ENCODE measurements around the gene EFCAB6. TPM values are rescaled to one million over a fixed set of nuclear protein-coding genes. Genes with fewer than 3 reads are reported as not detected.

Gene EFCAB6
- total and polyA plus RNA-seq, 10 donors, result 0.07 to 2.8 (median 0.78) TPM

- Histone ChIP-seq H3K9me3 (no peaks in the 10 kb centered on the region), H3K4me1 (no peaks in the 10 kb centered on the region), H3K4me3 (no peak overlapping the region), H3K36me3 (no peaks in the 10 kb centered on the region), H3K27ac (no peak overlapping the region), H3K27me3 (replicated peaks in 1 of 7) (peaks cover 0 to 14% (median 0%) of the 10 kb centered on the region in 7 donors)
- intact Hi-C loops (cut with DNase I; ENCODE audit: low total_unique reads), result no loop called here
- TF ChIP-seq POLR2AphosphoS5 (IDR thresholded peaks at IDR 0.05) (no peak), POLR2A (IDR thresholded peaks at IDR 0.05) (no peak)
- TF ChIP-seq, protein P1, sequence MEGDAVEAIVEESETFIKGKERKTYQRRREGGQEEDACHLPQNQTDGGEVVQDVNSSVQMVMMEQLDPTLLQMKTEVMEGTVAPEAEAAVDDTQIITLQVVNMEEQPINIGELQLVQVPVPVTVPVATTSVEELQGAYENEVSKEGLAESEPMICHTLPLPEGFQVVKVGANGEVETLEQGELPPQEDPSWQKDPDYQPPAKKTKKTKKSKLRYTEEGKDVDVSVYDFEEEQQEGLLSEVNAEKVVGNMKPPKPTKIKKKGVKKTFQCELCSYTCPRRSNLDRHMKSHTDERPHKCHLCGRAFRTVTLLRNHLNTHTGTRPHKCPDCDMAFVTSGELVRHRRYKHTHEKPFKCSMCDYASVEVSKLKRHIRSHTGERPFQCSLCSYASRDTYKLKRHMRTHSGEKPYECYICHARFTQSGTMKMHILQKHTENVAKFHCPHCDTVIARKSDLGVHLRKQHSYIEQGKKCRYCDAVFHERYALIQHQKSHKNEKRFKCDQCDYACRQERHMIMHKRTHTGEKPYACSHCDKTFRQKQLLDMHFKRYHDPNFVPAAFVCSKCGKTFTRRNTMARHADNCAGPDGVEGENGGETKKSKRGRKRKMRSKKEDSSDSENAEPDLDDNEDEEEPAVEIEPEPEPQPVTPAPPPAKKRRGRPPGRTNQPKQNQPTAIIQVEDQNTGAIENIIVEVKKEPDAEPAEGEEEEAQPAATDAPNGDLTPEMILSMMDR (IDR thresholded peaks at IDR 0.05 in 8 of 11, conservative IDR thresholded peaks at IDR 0.05 in 3 of 11), result no peak
- DNase-seq, result no peak
- 90 to 97% (median 94%) methylated on average over 4 of the region's 4 CpGs for WGBS, 5 donors
These were observed 56.7 kb downstream of the EFCAB6 start for GRCh38 chr22:43755452-43755851.

- H3K9me3 ChIP-seq, result no peaks in the 10 kb centered on the region
- H3K4me1 ChIP-seq, result no peaks in the 10 kb centered on the region
- no peak for TF ChIP-seq POLR2AphosphoS5 (IDR thresholded peaks at IDR 0.05)
- TF ChIP-seq, protein P1 (IDR thresholded peaks at IDR 0.05 in 8 of 11, conservative IDR thresholded peaks at IDR 0.05 in 3 of 11), result no peak
- no peak for TF ChIP-seq POLR2A (IDR thresholded peaks at IDR 0.05)
- intact Hi-C loops (cut with DNase I; ENCODE audit: low total_unique reads), result no loop called here
- no peak overlapping the region for H3K4me3 ChIP-seq
- no peak overlapping the region for H3K27ac ChIP-seq
- H3K27me3 ChIP-seq (replicated peaks in 1 of 7), result peaks cover 0 to 14% (median 0%) of the 10 kb centered on the region in 7 donors
- 73 to 85% (median 81%) methylated on average over 2 of the region's 2 CpGs for WGBS, 5 donors
- H3K36me3 ChIP-seq, result no peaks in the 10 kb centered on the region
- DNase-seq, result no peak
These were observed 57.1 kb downstream of the EFCAB6 start for GRCh38 chr22:43755011-43755410.

DNA sequence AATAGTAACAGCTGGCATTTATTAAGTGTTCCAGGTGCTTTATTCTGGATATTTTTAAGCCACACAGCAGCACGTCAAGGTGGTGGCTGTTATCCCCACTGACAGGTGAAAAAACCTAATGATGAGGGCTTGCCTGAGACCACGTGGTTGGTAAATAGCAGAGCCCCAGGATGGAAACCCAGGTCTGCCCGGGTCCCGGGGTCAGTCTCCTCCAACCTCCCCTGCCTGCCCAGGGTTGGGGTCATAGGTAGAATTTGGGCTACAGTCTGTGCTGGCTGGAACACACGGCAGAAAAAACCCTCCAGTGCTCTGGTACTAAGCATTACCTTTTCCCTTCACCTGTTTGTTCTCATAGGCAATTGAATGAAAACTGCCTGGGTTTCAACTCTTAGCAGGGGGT, 57.9 kb downstream of the EFCAB6 start:
- no peak for DNase-seq
- intact Hi-C loops (cut with DNase I; ENCODE audit: low total_unique reads), result no loop called here
- no peak overlapping the region for H3K27ac ChIP-seq
- no peak for TF ChIP-seq POLR2A (IDR thresholded peaks at IDR 0.05)
- no peak for TF ChIP-seq POLR2AphosphoS5 (IDR thresholded peaks at IDR 0.05)
- TF ChIP-seq, protein P1 (IDR thresholded peaks at IDR 0.05 in 8 of 11, conservative IDR thresholded peaks at IDR 0.05 in 3 of 11), result no peak
- H3K27me3 ChIP-seq (replicated peaks in 1 of 7), result peaks cover 0 to 14% (median 0%) of the 10 kb centered on the region in 7 donors
- 76 to 82% (median 77%) methylated on average over 5 of the region's 5 CpGs for WGBS, 5 donors
- H3K4me1 ChIP-seq, result no peaks in the 10 kb centered on the region
- no peaks in the 10 kb centered on the region for H3K9me3 ChIP-seq
- no peaks in the 10 kb centered on the region for H3K36me3 ChIP-seq
- H3K4me3 ChIP-seq, result no peak overlapping the region

DNA sequence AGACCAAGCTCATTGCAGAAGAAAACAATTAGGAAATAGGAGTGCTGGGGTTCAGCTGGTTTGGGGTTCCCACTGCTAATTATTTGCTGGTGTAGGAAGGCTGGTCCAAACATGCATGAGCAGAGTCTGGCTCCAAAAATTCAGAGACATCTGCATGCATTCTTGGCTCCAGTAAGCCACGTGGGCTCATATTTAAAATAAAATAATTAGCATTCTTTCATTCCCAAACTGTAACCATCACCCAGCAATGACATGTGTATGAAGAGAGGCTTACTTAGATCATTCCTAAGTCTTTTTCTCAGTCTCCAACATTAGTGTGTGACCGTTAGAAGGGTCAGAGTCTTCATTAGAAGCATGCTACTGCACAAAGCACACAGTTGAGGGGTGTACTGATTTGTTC, 58.4 kb downstream of the EFCAB6 start:
- Histone ChIP-seq H3K9me3 (no peaks in the 10 kb centered on the region), H3K27me3 (replicated peaks in 1 of 7) (peaks cover 0 to 14% (median 0%) of the 10 kb centered on the region in 7 donors)
- no peak for DNase-seq

More for the DNA sequence above, 58.4 kb downstream of the EFCAB6 start:
- no peaks in the 10 kb centered on the region for H3K36me3 ChIP-seq
- intact Hi-C loops (cut with DNase I; ENCODE audit: low total_unique reads), result no loop called here
- WGBS, 5 donors, result 55 to 80% (median 65%) methylated on average over 2 of the region's 2 CpGs
- no peak for TF ChIP-seq POLR2A (IDR thresholded peaks at IDR 0.05)
- TF ChIP-seq, protein P1 (IDR thresholded peaks at IDR 0.05 in 8 of 11, conservative IDR thresholded peaks at IDR 0.05 in 3 of 11), result no peak
- no peak for TF ChIP-seq POLR2AphosphoS5 (IDR thresholded peaks at IDR 0.05)
- no peak overlapping the region for H3K27ac ChIP-seq
- H3K4me3 ChIP-seq, result no peak overlapping the region
- no peaks in the 10 kb centered on the region for H3K4me1 ChIP-seq
